ENCODE measurements around the gene MIOS. TPM values are rescaled to one million over a fixed set of nuclear protein-coding genes. Genes with fewer than 3 reads are reported as not detected.

MIOS gene
- total RNA-seq, 1 experiment from 2014 or later: 25.8 TPM

- no peaks in the 10 kb centered on the region for H3K79me2 ChIP-seq (ENCODE audit: insufficient read depth, low read length)
- H3K9me3 ChIP-seq (ENCODE audit: control insufficient read depth in 1 of 2, insufficient read depth in 1 of 2, low read depth in 1 of 2, low read length in 2 of 2): no peaks in the 10 kb centered on the region
- no peak overlapping the region for H3K4me2 ChIP-seq (ENCODE audit: low read length)
- no peaks in the 10 kb centered on the region for H3K27me3 ChIP-seq (ENCODE audit: insufficient read depth, low read length)
- DNase-seq (ENCODE audit: low read depth, low spot score): no peak
- H3K9me2 ChIP-seq (ENCODE audit: insufficient read depth): no peaks in the 10 kb centered on the region
- ChIA-PET CTCF (no interaction called here), POLR2A (no interaction called here), RAD21 (ENCODE audit: low non-redundant PET in 1 of 2, low total read pairs in 2 of 2, uncharacterized antibody in 2 of 2, unreplicated experiment in 2 of 2) (no interaction called here)
- no peaks in the 10 kb centered on the region for H3K36me3 ChIP-seq (ENCODE audit: control insufficient read depth in 1 of 2, insufficient read depth in 2 of 2, low read length in 2 of 2)
- intact Hi-C loops (cut with micrococcal nuclease): no loop called here
- H3K4me3 ChIP-seq (replicated peaks in 1 of 2; ENCODE audit: low read depth in 1 of 2, low read length in 2 of 2): no peak overlapping the region
- H4K20me1 ChIP-seq (ENCODE audit: insufficient read depth): no peaks in the 10 kb centered on the region
- H3K9ac ChIP-seq (ENCODE audit: low read length): no peak overlapping the region
- ATAC-seq: no peak
- no peak overlapping the region for H3K27ac ChIP-seq (ENCODE audit: low read depth, low read length)
- no peak overlapping the region for H2AFZ ChIP-seq (ENCODE audit: low read depth, low read length, poor library complexity, severe bottlenecking)
- no peak for TF ChIP-seq SRF (IDR thresholded peaks at IDR 0.05; ENCODE audit: low read depth)
- no peak for TF ChIP-seq ZNF274 (IDR thresholded peaks at IDR 0.05; ENCODE audit: low read depth, low read length)
- TF ChIP-seq FOSL1 (IDR thresholded peaks at IDR 0.05; ENCODE audit: low read depth): no peak
- no peak for TF ChIP-seq ZFX (IDR thresholded peaks at IDR 0.05)
- TF ChIP-seq POLR2AphosphoS5 (IDR thresholded peaks at IDR 0.05; ENCODE audit: low read depth, low read length): no peak
- no peak for TF ChIP-seq POLR2A (IDR thresholded peaks at IDR 0.05; ENCODE audit: borderline replicate concordance, extremely low read depth, insufficient read depth, insufficient read length)
- no peak for TF ChIP-seq JUND (IDR thresholded peaks at IDR 0.05)
- no peak for TF ChIP-seq ATF3 (IDR thresholded peaks at IDR 0.05)
- no peak for TF ChIP-seq REST (IDR thresholded peaks at IDR 0.05; ENCODE audit: low read depth)
- TF ChIP-seq ZBTB33 (IDR thresholded peaks at IDR 0.05; ENCODE audit: extremely low read depth, insufficient replicate concordance, low read length): no peak
- no peak for TF ChIP-seq EGR1 (IDR thresholded peaks at IDR 0.05; ENCODE audit: low read depth)
- no peak for TF ChIP-seq MAX (IDR thresholded peaks at IDR 0.05)
- no TSS peak for BruUV-seq (replicated peaks)
- H3K4me1 ChIP-seq (ENCODE audit: control insufficient read depth in 1 of 2, insufficient read depth in 2 of 2, low read length in 2 of 2): no peaks in the 10 kb centered on the region
These were observed 54.0 kb downstream of the MIOS start for GRCh38 chr7:7620644-7621210.
